ENCODE results near the gene NUDC. TPM values are rescaled to one million over a fixed set of nuclear protein-coding genes. Genes with fewer than 3 reads are reported as not detected.
A peak's percentile ranks its signal among the peaks of the same experiment; 100 is the strongest.
"Not testable (repeated sequence)": the region's sequence is repeated elsewhere in the genome, so short reads cannot be mapped to it uniquely, and the experiment has no call there.

Gene NUDC
- total RNA-seq: 20.1 and 47.8 TPM in 2 replicates

- DNase-seq (ENCODE audit: low read depth): peak; percentile 93
Observed at GRCh38 chr1:26921540-26922430, at the start of gene NUDC. NUDC (plus strand) TSS chr1:26921743; CDS start chr1:26921849, 106 bp downstream.

- DNase-seq (ENCODE audit: low read depth): not testable (repeated sequence)
Observed at GRCh38 chr1:26873097-26873496, 48.4 kb upstream of the NUDC start.

DNA sequence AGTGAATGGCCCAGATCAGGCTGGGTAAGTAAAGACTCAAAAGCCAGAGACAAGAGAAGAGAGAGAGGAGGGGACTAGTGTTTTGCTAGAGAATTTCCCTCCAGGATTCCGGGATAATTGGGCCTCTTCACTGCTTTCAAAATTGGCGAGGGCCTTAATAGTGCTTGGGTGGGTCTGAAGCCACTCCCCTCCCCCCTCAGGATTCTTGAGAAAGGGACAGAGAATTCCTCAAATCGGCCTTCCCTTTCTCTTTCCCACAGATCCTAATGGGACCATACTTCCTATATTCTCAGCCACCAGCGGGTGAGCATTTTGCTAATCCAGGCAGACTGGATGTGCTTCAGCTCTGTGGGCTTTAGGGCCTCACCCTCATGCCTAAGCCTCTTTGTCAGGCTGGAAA lies 46.6 kb upstream of the NUDC start:
- no peak for DNase-seq (ENCODE audit: low read depth)

GRCh38 chr1:26877326-26877725 lies 44.2 kb upstream of the NUDC start:
- no peak for DNase-seq (ENCODE audit: low read depth)

DNA sequence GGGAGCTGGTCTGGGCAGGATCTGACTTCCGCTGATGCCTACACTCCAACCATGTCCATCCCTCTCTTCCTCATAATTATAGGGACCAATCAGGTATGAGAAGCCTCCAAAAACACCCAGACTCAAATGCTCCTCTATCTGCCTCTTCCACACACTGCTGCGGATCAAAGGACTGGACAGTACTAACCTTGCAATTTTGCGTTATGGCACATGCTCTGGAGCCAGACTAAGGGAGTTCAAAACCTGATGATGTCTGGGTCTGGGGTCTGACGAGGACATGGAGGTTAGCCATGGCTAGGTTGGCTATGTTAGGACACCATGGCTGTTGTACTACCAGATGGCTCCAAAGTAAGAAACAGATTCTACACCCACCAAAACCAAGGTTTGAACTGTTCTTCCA lies 41.8 kb upstream of the NUDC start:
- no peak for DNase-seq (ENCODE audit: low read depth)

DNA sequence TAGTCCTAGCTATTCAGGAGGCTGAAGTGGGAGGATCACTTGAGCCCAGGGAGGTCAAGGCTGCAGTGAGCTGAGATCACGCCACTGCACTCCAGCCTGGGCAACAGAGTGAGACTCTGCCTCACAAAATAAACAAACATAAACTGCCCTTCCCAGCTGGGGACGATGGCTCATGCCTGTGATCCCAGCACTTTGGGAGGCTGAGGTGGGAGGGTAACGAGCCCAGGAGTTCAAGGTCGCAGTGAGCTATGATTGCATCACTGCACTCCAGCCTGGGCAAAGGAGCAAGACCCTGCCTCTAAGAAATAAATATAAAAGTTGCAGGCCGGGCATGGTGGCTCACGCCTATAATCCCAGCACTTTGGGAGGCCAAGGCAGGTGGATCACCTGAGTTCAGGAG lies 39.9 kb upstream of the NUDC start:
- DNase-seq (ENCODE audit: low read depth): not testable (repeated sequence)

DNA sequence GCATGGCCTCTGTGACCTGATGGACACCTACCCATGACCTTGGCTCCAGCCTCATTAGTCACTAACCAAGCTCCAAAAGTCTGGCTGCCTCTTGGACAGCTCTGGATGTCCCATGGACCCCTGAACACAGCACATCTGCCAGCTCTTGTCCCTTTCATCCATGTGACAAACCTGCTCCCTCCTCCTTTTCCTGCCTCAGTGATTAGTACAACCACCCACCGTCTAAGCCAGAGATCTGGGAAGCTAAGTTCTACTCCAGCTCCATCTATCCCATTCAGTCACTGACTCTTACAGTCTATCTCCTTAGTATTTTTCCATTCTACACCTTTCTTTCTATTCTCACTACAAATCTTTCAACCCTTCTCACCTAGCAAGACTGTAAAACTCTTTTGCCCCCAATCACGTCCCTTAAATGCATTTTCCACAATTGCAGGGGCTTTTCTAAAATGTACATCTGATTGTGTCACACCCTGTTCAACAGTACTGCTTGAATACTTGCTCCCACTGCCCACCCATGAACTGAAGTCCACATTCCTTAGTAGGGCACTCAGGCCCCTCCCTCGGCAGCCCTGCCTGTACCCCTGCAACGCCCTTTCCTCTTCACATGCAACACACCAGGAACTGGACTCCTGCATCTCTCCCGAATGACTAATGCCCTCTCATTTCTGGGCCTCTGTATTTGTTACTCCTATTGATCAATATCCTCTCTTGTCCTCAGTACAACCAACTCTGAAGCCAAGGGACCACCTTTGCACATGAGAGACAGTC lies 38.7 kb upstream of the NUDC start:
- DNase-seq (ENCODE audit: low read depth): no peak

DNA sequence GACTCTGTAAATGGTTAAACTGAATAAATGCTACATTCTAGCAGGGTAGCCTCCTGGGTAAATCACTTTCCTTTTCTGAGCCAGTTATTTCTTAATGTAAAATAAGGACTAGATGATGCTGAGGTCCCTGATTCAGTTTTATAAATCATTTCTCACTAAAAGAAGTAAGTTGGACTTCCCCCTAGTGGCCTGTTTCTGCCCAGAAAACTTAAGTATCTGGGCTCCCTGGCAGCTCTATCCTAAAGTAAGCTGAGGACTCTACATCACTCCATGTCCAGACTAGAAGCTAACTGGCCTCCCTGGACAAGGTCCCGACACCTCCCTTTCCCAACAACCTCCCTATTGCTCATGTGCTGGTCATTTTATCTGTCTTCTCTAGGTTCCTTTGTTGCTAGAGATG lies 34.4 kb upstream of the NUDC start:
- peak; percentile 47 for DNase-seq (ENCODE audit: low read depth)

- no peak for DNase-seq (ENCODE audit: low read depth)
Observed at GRCh38 chr1:26888231-26888630, 33.3 kb upstream of the NUDC start.

DNA sequence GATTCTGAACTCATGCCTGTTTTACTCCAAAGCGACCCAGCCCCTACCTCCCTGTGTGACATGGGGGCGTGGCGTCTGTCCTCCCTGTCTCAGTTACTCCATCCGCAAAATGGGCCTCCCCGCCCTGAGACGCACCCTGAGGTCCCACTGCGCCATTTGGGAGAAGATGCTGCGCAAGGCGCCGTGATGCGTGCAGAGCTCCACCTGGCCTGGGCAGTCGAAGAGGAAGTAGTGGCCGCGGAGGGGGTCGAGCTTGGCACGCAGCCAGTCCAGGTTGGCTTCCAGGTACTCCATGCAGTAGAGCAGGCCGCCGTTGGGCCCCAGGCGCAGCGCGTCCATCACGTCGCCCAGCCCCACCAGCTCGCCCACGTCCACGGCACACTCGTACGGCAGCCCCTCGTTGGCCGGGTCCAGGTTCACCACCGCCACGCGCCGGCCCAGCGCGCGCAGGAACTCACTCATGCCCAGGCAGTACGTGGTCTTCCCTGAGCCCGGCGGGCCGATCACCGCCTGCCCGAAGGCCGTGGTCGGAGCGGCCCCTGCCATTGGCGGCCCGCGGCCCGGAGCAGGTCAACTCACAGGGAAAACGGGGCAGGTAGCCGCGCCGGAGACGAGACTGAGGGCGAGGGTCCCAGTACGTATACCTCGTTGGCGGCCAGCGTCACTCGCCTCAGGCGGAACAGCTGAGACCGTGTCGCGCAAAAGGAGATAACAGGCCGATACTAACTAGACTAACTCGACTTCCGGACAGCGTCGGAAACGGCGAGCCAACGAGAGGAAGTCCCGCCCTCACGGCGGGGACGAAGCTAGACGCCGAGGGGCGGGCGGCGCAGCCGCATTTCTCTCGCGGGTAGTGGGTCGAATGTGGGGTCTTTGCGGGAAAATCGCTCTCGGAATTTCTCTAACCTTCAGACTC lies 31.7 kb upstream of the NUDC start, which contains the start of gene GPN2:
Gene GPN2 (minus strand): TSS at position 733 of the 916 bp plus-strand sequence. CDS start 187 bp downstream, at position 546.
- DNase-seq (ENCODE audit: low read depth): peak; percentile 61

DNA sequence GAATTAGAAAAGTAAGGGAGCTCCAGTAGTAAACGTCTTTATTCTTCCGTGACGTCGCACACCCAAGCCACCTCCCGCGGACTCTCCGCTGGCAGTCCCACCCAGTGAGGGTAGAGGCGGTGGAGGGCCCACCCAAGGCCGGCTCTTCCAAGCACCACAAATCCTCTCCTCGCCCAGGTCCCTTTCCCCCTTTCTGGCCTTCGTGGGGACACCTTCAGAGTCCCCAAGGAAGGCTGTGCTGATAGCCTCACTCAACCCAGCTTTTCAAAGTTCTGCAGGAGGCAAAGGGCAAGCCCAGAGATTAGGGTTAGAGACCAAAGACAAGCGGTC lies 31.1 kb upstream of the NUDC start:
- DNase-seq (ENCODE audit: low read depth): no peak

- DNase-seq (ENCODE audit: low read depth): no peak
Observed at GRCh38 chr1:26894263-26894662, 27.3 kb upstream of the NUDC start.

GRCh38 chr1:26897351-26897750 lies 24.2 kb upstream of the NUDC start:
- no peak for DNase-seq (ENCODE audit: low read depth)

DNA sequence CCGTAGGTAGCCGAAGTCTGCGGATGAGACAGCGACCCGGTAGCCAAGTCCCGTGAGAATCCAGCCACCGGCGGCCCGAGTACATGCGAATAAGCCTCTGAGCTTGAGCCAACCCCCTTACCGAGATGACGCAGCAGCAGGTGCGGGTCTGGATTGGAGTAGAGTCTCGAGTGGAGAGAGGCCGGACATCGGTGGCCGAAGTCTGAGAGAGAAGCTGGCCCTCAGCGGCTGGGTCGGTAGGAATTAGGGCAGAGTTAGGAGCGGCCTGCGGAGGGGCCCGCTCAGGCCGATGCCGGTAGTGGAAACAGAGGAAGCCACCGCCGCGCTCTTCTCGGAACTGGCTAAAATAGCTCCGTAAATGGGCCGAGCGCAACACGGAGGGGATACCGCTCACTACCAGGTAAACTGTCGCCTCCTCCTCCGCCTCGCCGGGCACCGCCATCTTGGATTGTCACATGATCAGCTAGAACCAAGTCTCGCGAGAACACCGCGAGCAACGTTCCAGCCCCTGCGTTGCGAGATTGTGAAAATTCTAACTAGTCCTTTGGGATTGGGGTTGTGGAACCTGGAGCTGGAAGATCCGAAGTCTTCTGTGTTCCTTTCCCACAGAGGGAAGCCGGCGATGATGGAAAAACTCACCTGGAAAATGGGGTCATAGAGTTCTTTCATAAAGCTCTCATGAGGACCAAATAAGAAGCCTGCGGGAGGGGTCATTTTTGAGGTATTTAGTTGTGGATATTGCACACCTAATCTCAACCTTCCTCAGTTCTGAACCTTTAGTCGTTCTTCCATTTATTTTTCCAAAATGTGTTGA lies 21.3 kb upstream of the NUDC start, which contains the start of gene GPATCH3:
Gene GPATCH3 (minus strand): TSS at position 467 of the 814 bp plus-strand sequence. CDS start 25 bp downstream, at position 442.
- peak; percentile 86 for DNase-seq (ENCODE audit: low read depth)

- no peak for DNase-seq (ENCODE audit: low read depth)
Observed at GRCh38 chr1:26900815-26901511, 20.6 kb upstream of the NUDC start.

DNA sequence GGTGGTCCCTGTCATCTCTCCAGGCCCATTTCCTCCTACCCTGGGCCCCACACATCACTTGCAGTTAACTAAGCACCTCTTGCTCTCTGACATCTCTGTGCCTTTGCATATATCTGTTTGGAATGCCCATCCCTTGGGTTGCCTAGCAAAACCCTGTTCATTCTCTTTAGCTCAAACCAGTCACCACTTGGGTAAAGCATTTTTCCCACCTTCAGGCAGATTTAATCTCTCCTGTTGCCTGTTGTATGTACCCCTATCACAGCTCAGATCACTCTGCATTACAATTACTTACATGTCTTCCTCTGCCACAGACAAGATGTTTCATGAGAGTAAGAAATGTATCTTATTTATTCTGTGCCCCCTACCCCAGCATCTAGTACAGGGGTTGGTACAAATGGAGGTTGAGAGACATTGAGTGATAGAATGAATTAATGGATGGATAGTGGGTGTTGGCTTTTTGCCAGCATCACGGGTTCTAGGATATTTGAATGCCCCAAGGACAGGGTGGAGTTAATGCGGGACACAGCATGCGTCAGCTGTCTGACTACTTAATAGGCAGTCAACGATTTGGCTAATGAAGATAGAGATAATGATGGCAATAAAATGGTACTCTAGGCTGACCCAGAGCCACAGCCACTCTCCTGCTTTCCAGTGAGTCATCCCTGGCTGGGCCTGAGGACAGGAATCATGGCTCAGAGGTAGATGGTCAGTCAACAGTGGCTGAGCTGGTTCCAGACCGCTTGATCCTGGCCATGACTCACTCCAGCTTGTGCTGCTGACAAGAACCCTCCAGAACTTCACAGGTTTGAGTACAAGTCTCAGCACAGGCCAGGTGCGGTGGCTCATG lies 14.2 kb upstream of the NUDC start:
- peak; percentile 99 for DNase-seq (ENCODE audit: low read depth)

DNA sequence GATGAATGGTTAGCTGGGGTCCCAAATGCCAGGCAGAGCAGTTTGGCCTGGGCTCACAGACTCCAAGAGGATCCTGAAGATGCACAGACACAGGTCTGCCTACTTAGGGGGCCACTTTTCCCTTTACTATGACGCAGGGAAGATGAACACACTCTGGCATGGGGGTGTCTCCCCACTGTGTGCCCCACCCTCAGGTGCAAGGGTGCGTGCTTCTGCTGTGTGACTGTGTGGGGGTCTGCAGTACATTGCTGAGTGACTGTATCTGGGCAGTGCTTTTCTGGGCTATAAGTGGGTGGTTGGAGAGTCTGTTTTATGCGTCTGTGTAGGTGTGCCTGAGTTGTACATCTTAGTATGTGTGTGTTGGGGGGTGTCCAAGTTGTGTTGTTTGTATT lies 11.6 kb upstream of the NUDC start:
- no peak for DNase-seq (ENCODE audit: low read depth)

DNA sequence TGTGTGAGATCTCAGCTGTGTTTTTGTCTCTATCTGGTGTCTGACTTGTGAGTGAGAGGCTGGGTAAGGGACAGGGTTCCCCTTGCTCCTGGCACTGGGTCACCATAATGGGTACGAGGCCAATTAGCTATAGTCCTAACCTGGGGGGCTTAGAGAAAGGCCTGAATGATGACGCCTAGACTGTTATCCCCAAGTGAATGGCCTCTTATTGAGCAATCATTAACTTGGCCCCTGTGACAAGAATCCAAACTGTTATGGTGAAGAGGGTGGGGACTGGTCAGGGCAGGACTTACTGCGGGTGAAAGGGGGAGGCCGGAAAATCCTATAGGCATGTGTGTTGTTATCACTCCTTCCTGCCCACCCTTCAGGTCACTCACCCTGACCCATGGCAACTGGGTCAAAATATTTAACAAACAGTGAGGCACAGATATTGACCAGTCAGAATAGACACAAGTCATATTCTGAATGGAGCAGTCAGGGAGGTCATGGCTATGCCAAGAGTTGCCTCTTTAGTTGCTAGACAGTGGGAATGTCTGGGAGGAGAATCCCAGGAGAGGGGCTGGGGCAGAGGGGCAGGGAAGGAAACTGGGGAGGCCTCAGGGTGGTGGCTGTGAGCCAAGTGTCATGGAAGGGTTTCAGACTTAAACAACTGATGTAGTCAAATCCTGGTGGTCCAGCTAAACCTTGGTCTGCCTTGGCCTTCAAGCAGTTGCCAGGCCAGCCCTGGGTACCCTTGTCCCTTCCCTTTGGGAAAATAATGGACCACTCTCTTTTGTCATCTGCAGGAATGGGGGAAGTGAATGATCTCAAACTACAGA lies 11.0 kb upstream of the NUDC start:
- peak; percentile 69 for DNase-seq (ENCODE audit: low read depth)

All from renal cortical epithelial cell (primary cell).